Neural progenitor cell (in vitro differentiated cells): ENCODE data around the gene FMNL2.

Experiments used
- EZH2 ChIP-seq: fragments of 200-600 bp; sonication (generic); IDR thresholded peaks from 2 replicates; pipeline ENCODE4 v1.6.1; 2017; ENCODE audit warnings: antibody characterized with exemption, mild to moderate bottlenecking, moderate library complexity
- EZH2phosphoT487 ChIP-seq: fragments of 200-600 bp; sonication (generic); IDR thresholded peaks from 2 replicates; pipeline ENCODE4 v1.6.1; 2017; ENCODE audit warnings: antibody characterized with exemption
- TF ChIP-seq, protein P1 (sequence below): fragments of 200-600 bp; sonication (generic); IDR thresholded peaks from 2 replicates; pipeline ENCODE4 v1.5.1; 2017; ENCODE audit warnings: antibody characterized with exemption, mild to moderate bottlenecking

DNA sequence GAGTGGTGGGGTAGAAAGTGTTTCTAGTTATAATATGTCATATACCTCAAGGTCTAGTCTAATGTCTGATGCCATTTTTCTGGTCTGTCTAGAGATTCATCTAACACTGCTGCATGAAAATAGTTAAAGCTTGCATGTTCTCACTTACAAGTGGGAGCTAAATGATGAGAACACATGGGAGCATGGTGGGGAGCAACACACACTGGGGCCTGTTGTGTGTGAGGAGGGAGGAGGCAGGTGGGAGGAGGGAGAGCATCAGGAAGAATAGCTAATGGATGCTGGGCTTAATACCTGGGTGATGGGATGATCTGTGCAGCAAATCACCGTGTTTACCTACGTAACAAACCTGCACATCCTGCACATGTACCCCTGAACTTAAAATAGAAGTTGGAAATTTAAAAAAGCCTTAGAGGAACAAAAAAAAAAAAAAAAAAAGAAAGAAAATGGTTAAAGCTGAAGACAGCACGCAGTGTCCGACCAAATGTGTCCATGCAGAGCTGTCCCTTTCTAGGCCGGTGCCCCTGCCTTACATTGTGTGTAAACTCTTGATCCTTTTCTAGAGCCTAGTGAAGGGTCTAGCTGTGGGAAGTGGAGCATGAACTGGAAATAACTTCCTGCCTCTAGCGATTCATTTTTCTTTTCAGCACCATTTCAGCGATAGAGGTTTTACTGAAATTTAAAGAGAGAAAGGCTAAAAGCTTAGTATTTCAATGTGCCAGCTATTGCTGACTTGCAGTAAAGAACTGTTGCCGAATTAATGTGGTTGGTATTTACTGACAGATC, 94.0 kb downstream of the FMNL2 start:
- TF ChIP-seq EZH2phosphoT487 (no peak), EZH2 (no peak)
- TF ChIP-seq, protein P1, sequence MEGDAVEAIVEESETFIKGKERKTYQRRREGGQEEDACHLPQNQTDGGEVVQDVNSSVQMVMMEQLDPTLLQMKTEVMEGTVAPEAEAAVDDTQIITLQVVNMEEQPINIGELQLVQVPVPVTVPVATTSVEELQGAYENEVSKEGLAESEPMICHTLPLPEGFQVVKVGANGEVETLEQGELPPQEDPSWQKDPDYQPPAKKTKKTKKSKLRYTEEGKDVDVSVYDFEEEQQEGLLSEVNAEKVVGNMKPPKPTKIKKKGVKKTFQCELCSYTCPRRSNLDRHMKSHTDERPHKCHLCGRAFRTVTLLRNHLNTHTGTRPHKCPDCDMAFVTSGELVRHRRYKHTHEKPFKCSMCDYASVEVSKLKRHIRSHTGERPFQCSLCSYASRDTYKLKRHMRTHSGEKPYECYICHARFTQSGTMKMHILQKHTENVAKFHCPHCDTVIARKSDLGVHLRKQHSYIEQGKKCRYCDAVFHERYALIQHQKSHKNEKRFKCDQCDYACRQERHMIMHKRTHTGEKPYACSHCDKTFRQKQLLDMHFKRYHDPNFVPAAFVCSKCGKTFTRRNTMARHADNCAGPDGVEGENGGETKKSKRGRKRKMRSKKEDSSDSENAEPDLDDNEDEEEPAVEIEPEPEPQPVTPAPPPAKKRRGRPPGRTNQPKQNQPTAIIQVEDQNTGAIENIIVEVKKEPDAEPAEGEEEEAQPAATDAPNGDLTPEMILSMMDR: no peak
